Suprapubic skin (tissue), 4 donors: ENCODE results near the gene GAB1. TPM values are rescaled to one million over a fixed set of nuclear protein-coding genes. Genes with fewer than 3 reads are reported as not detected.

Experiments used
- DNase-seq, 2 donors: peaks; one replicate each; pipeline ENCODE4 v3.0.0-alpha.2; 2019; ENCODE audit warnings: low spot score in 2 of 2
- H3K27ac ChIP-seq: fragments of 200-600 bp; sonication (generic); one replicate; pipeline ENCODE4 v1.5.1; 2019
- H3K27me3 ChIP-seq: fragments of 200-600 bp; sonication (generic); one replicate; pipeline ENCODE4 v1.5.1; 2019
- H3K36me3 ChIP-seq: fragments of 200-600 bp; sonication (generic); one replicate; pipeline ENCODE4 v1.5.1; 2019
- H3K4me1 ChIP-seq: fragments of 200-600 bp; sonication (generic); one replicate; pipeline ENCODE4 v1.5.1; 2019
- H3K4me3 ChIP-seq: fragments of 200-600 bp; sonication (generic); one replicate; pipeline ENCODE4 v1.5.1; 2019; ENCODE audit warnings: mild to moderate bottlenecking
- H3K9me3 ChIP-seq: fragments of 200-600 bp; sonication (generic); one replicate; pipeline ENCODE4 v1.5.1; 2019
- EP300 ChIP-seq: sonication (generic); formaldehyde crosslinking; IDR thresholded peaks from one replicate; pipeline ENCODE4 v1.6.1; 2017; ENCODE audit warnings: antibody characterized with exemption
- POLR2A ChIP-seq, 2 donors: fragments of 450-650 bp; IDR thresholded peaks; one replicate each; pipeline ENCODE4 v1.6.1; 2017; ENCODE audit warnings: antibody characterized with exemption in 2 of 2, mild to moderate bottlenecking in 2 of 2, moderate library complexity in 2 of 2
- POLR2AphosphoS5 ChIP-seq, 3 donors: sonication (generic); formaldehyde crosslinking; IDR thresholded peaks; one replicate each; pipeline ENCODE4 v1.6.1; 2017; ENCODE audit warnings: antibody characterized with exemption in 3 of 3
- WGBS: methylation state at CpG from one replicate; pipeline ENCODE4 v1.1.5; 2018; 5-methylcytosine and 5-hydroxymethylcytosine counted together
- total RNA-seq, 4 donors: library from RNA; depleted of rRNA; stranded (reverse); fragments of >200 nt; gene quantifications; one replicate each; pipeline ENCODE4 v1.1.0, GENCODE V29; 2016
- TF ChIP-seq, protein P1 (sequence below), 2 donors: fragments of 200-600 bp in 1 of 2; fragments of 450-650 bp in 1 of 2; sonication (generic) in 1 of 2; IDR thresholded peaks; one replicate each; pipeline ENCODE4 v1.5.1; 2016 to 2019; ENCODE audit warnings: antibody characterized with exemption in 2 of 2, mild to moderate bottlenecking in 1 of 2, moderate library complexity in 1 of 2

GAB1 gene
- total RNA-seq, 4 donors from 2014 or later, result 39.5 to 64.5 (median 46.4) TPM

DNA sequence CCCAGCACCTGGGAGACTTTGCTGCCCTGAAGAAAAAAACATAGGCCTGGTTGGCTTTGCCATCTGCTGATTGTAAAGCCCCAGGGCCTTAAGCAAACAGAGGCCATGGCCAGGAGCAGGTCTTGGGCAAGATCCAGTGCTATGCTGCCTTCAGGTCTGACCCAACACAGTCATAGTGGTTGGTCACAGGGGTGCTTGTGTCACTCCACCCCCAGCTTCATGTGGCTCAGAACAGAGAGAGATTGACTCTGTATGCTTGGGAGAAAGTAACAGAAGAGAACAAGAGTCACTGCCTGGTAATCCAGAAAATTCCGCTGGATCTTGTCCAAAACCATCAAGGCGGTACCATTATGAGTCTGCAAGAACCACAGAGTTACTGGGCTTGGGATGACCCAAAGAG is 152.4 kb downstream of the GAB1 start:
- Histone ChIP-seq H3K27me3 (no peaks in the 10 kb centered on the region), H3K27ac (no peak overlapping the region), H3K4me3 (no peak overlapping the region), H3K4me1 (no peaks in the 10 kb centered on the region), H3K9me3 (no peaks in the 10 kb centered on the region), H3K36me3 (no peaks in the 10 kb centered on the region)
- WGBS, result 74% methylated on average over 2 of the region's 2 CpGs
- TF ChIP-seq POLR2AphosphoS5 (IDR thresholded peaks at IDR 0.05) (no peak), EP300 (no peak), POLR2A (IDR thresholded peaks at IDR 0.05) (no peak)
- TF ChIP-seq, protein P1, sequence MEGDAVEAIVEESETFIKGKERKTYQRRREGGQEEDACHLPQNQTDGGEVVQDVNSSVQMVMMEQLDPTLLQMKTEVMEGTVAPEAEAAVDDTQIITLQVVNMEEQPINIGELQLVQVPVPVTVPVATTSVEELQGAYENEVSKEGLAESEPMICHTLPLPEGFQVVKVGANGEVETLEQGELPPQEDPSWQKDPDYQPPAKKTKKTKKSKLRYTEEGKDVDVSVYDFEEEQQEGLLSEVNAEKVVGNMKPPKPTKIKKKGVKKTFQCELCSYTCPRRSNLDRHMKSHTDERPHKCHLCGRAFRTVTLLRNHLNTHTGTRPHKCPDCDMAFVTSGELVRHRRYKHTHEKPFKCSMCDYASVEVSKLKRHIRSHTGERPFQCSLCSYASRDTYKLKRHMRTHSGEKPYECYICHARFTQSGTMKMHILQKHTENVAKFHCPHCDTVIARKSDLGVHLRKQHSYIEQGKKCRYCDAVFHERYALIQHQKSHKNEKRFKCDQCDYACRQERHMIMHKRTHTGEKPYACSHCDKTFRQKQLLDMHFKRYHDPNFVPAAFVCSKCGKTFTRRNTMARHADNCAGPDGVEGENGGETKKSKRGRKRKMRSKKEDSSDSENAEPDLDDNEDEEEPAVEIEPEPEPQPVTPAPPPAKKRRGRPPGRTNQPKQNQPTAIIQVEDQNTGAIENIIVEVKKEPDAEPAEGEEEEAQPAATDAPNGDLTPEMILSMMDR (IDR thresholded peaks at IDR 0.05), result no peak
- DNase-seq, result no peak

DNA sequence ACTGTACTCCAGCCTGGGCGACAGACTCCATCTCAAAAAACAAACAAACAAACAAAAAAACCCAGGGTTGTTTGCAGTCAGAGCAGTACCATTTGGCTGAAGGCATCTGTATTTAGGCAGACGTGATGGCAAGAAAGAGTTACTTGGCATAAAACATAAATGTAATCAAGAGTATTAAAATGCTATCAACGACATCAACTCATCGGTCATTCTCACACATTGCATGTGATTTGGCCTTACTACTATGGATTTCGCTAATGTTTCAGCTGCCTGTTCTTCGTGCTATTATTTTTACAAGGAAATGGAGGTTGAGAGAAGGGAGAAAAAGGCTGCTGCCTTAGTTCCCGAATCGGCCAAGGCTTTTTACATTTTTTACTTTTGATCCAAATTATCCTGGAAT is 161.3 kb downstream of the GAB1 start:
- H3K27me3 ChIP-seq, result no peaks in the 10 kb centered on the region
- H3K27ac ChIP-seq, result no peak overlapping the region
- no peak overlapping the region for H3K4me3 ChIP-seq
- H3K9me3 ChIP-seq, result no peaks in the 10 kb centered on the region
- H3K36me3 ChIP-seq, result no peaks in the 10 kb centered on the region
- H3K4me1 ChIP-seq, result no peaks in the 10 kb centered on the region
- WGBS, result 85% methylated on average over 8 of the region's 8 CpGs
- TF ChIP-seq EP300, result no peak
- TF ChIP-seq, protein P1 (IDR thresholded peaks at IDR 0.05), result no peak
- TF ChIP-seq POLR2AphosphoS5 (IDR thresholded peaks at IDR 0.05), result no peak
- no peak for TF ChIP-seq POLR2A (IDR thresholded peaks at IDR 0.05)
- no peak for DNase-seq

DNA sequence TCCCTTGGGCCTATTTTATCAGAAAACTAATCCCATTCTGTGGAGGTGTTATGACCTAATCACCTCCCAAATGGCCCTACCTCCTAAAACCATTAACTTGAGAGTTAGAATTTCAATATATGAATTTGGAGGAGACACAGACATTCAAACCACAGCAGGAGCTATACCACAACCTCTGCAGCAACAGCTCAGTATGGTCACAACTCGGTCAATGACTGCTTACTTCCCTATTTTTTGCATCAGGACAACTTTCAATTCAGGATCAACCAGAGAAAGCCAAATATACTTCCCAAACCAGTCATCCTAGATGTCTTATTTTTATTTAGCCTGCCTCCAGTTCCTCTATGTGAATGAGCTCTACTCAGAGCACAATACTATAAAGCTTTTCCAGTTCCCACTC is 165.6 kb downstream of the GAB1 start:
- no peaks in the 10 kb centered on the region for H3K36me3 ChIP-seq
- no peaks in the 10 kb centered on the region for H3K4me1 ChIP-seq
- H3K27me3 ChIP-seq, result no peaks in the 10 kb centered on the region
- DNase-seq, result no peak
- WGBS, result 100% methylated on average over 1 of the region's 1 CpG
- H3K27ac ChIP-seq, result no peak overlapping the region
- no peak overlapping the region for H3K4me3 ChIP-seq
- no peak for TF ChIP-seq POLR2A (IDR thresholded peaks at IDR 0.05)
- TF ChIP-seq POLR2AphosphoS5 (IDR thresholded peaks at IDR 0.05), result no peak
- no peak for TF ChIP-seq EP300
- TF ChIP-seq, protein P1 (IDR thresholded peaks at IDR 0.05), result no peak
- H3K9me3 ChIP-seq, result no peaks in the 10 kb centered on the region

DNA sequence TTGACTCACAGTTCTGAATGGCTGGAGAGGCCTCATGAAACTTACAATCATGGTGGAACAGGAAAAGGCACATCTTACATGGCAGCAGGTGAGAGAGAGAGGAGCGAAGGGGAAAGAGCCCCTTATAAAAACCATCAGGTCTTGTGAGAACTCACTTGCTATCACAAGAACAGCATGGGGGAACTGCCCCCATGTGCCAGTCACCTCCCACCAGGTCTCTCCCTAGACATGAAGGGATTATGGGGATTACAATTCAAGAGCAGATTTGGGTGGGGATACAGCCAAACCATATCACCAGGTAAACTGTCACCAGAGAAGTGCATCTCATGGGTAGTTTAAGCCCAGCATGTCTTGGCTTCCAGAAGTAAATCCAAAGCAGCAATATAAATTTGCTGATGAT is 169.4 kb downstream of the GAB1 start:
- TF ChIP-seq POLR2AphosphoS5 (IDR thresholded peaks at IDR 0.05) (no peak), POLR2A (IDR thresholded peaks at IDR 0.05) (no peak), EP300 (no peak)
- TF ChIP-seq, protein P1 (IDR thresholded peaks at IDR 0.05), result no peak
- DNase-seq, result no peak
- H3K36me3 ChIP-seq, result no peaks in the 10 kb centered on the region
- H3K27me3 ChIP-seq, result no peaks in the 10 kb centered on the region
- H3K4me1 ChIP-seq, result no peaks in the 10 kb centered on the region
- H3K9me3 ChIP-seq, result no peaks in the 10 kb centered on the region
- H3K27ac ChIP-seq, result no peak overlapping the region
- H3K4me3 ChIP-seq, result no peak overlapping the region
- WGBS, result 92% methylated on average over 1 of the region's 1 CpG

DNA sequence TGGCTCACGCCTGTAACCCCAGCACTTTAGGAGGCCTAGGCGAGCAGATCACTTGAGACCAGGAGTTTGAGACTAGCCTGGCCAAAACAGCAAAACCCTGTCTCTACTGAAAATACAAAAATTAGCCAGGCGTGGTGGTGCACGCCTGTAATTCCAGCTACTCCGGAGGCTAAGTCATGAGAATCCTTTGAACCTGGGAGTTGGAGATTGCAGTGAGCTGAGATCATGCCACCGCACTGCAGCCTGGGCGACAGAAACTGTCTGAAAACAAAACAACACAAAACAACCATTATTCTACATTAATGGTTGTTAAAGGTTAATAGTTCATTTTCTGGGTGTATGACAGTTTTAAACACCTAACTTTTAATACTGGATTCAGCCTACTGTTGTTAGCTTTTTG is 175.2 kb downstream of the GAB1 start:
- 87% methylated on average over 7 of the region's 7 CpGs for WGBS
- TF ChIP-seq, protein P1 (IDR thresholded peaks at IDR 0.05), result no peak
- no peak for TF ChIP-seq EP300
- TF ChIP-seq POLR2A (IDR thresholded peaks at IDR 0.05), result no peak
- TF ChIP-seq POLR2AphosphoS5 (IDR thresholded peaks at IDR 0.05), result no peak
- Histone ChIP-seq H3K9me3 (no peaks in the 10 kb centered on the region), H3K27ac (no peak overlapping the region), H3K4me3 (no peak overlapping the region), H3K27me3 (no peaks in the 10 kb centered on the region), H3K36me3 (no peaks in the 10 kb centered on the region), H3K4me1 (peaks cover 22% of the 10 kb centered on the region)
- no peak for DNase-seq
